NB4 (cell line): ENCODE data around the gene EDEM3.

Source experiments
- CTCF ChIP-seq: IDR thresholded peaks from one replicate; pipeline ENCODE4 v1.5.1; 2012; ENCODE audit warnings: low read depth, low read length
- MYC ChIP-seq: IDR thresholded peaks from 2 replicates; pipeline ENCODE4 v1.6.1; 2011; ENCODE audit warnings: low read depth, low read length
- POLR2A ChIP-seq: IDR thresholded peaks from 2 replicates; pipeline ENCODE4 v1.6.1; 2011; ENCODE audit warnings: mild to moderate bottlenecking; ENCODE audit not compliant: insufficient read length; ENCODE audit errors: extremely low read depth
- TF ChIP-seq, protein P1 (sequence below): IDR thresholded peaks from 2 replicates; pipeline ENCODE4 v1.6.1; 2011; ENCODE audit warnings: low read depth, low read length

GRCh38 chr1:184709418-184709817, 45.2 kb downstream of the EDEM3 start:
- TF ChIP-seq CTCF, result no peak
- no peak for TF ChIP-seq POLR2A
- TF ChIP-seq MYC, result no peak
- TF ChIP-seq, protein P1, sequence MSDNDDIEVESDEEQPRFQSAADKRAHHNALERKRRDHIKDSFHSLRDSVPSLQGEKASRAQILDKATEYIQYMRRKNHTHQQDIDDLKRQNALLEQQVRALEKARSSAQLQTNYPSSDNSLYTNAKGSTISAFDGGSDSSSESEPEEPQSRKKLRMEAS, result no peak
